HG03575 (cell line): Measurements from ENCODE around the gene KRT80.

Experiments
- ATAC-seq: cut with Tn5 transposase; IDR thresholded peaks from one replicate; pipeline ENCODE4 v1.9.1; 2021; ENCODE audit not compliant: unreplicated experiment, insufficient number of reproducible peaks, low FRiP score; ENCODE audit errors: extremely low read depth

Gene KRT80

DNA sequence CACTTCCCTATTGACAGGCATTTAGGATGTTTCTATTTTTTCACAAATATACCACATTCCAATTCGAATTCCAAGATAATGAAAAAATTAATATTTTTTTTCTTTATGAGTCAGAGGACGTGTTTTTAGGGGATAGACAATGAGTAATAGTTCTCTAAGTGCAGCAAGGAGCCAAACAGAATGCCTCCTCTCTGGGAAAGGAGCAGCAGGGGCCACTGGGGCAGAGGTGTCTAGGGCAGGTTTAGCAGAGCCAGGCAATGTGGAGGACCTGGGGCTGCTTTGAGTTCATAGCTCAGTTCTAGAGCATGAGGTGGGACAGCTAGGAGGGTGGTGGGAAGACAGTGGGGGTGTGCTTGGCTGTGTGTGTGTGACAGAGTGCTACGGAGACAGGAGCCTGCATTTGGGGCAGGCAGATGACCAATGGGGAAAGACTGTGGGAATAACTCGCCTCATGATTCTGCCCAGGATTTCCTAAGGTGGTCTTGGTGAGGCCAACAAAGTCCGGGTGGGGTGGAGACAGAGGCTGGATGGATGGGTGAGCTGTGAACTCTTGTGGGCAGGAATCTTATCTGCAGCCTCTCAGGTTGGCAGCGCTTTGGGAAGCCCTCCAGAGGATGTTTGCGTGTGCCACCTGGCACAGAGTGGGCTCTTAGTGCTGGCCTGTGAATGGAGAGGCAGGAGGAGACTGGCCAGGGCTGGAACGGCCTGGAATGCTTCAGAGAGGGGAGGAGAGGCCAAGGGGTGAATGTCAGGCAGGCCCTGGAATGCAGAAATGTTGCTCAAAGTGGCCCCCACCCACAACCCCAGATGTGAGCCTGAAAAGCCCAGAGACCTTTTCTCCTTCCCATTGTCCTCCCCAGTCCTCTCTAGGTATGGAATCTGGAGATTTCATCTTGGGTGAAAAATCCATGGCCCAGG, 38.8 kb upstream of the KRT80 start:
- no peak for ATAC-seq

DNA sequence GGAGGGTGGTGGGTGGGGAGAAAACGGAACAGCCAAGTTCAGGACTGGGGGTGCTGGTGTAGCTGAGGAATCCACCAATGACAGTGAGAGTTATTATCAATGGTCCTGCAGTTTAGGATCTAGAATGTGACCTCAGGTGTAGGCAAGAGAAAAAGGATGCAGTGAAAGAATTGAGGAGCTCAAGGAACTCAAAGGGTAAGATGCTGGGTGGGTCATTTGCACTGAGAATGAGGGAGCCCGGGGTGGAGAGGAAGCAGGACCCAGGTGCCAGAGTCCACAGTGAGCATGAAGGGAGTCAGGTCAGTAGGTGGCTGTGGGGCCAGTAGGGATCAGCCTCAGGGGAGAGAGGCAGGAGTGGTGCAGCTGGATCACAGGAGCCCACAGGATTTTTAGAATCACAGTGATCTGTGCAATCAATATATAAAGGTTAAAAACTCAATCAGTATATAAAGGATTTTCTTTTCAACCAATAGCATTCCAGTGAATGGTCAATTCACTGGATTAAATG, 38.1 kb upstream of the KRT80 start:
- ATAC-seq, result no peak

DNA sequence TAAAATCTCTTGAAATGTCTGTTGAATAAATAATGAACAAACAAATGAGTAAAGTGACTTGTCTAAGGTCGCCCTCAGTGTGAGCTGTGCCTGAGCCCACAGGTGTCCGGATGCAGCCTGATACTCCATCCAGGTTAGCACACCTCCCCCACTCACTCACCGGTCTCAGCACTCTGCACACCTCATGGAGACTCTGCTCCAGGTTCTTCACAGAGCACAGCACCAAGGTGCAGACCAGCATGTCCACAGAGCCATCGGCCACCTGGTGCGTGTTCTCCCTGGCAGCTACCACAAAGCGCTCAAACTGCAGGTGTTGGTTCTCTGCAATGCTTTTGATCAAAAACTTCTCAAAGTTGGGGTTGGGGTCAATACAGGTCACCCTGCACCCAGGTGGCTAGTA, 37.1 kb upstream of the KRT80 start:
- ATAC-seq, result no peak

DNA sequence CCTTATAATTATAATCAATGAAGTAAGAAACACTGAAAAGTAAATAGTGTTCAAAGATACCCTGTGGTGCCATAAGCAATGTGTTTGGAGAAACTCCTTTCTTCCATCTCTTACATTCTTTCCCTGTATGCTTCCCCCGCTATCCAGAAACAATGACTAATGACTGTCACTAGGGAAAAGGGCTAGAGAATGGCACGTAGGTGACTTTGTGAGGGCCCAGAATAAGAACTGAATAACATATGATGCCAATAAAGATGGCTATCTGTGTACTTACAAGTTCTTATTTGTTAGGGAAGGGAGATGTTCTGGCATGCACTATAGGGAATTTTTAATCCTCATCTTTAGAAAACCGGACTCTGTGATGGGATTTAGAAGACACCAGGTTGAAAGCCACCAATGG, 36.6 kb upstream of the KRT80 start:
- ATAC-seq, result no peak

DNA sequence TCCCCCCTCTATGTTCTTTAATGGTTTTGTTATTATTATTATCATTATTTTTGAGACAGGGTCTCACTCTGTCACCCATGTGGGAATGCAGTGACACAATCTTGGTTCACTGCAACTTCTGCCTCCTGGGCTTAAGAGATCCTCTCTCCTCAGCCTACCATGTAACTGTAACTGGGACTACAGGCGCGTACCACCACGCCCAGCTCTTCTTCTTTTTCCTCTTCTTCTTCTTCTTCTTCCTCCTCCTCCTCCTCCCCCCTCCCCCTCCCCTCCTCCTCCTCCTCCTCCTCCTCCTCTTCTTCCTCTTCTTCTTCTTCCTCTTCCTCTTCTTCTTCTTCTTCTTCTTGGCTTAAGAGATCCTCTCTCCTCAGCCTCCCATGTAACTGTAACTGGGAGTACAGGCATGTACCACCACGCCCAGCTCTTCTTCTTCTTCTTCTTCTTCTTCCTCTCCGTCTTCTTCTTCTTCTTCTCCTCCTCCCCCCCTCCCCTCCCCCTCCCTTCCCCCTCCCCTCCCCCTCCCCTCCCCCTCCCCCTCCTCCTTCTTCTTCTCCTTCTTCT, 35.9 kb upstream of the KRT80 start:
- ATAC-seq, result no peak

DNA sequence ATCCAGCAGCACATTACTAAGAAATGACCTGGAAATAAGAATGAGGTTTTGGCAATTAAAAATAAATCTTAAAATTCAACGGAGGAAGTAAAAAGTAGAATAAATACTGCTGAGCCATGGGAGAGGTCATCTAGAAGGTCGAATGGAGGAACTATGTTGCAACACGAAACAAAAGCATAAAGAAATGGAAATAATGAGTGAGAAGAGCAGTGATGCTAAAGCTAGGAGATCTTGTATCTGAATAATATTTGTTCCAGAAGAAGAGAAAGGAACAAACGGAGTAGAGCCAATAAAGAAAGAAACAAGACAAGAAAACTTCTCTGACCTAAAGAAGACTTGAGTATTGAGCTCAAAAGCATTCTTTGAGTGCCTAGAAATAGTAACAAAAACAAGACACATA, 34.6 kb upstream of the KRT80 start:
- ATAC-seq, result no peak

DNA sequence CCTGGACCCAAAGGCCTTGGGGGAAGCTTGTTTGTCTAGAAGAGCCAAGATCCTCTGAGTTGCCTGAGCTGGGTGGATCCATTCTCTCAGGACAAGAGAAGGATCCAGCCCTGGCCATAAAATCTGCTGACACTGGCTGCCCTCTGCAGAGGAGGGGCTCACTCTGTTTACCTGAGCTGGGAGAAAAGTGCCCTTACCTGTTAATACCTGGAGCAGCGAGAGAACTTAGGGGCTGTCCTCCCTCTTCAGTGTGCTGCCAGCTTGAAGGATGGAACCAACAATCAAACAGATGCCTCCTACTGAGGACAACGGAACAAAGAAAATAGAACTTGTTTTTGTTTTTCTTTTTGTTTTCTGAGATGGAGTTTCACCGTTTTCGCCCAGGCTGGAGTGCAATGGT, 33.9 kb upstream of the KRT80 start:
- ATAC-seq, result no peak

DNA sequence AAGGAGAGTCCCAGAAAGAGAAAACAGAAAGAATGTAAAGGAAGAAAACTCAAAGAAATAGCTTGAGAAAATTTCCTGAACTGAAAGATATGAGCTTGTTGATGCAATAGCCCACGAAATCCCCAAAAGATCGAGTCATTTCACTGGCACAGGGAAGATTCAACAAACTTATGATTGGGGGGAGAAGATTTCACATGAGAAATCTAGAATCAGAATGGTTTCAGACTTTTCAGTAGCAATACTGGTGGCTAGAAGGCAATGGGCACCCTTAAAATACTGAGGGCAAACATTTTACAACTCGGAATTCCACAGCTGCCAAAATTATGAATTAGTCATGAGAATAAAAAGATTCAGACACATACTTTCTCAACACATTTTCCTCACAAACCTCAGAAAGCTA, 32.3 kb upstream of the KRT80 start:
- ATAC-seq, result no peak

DNA sequence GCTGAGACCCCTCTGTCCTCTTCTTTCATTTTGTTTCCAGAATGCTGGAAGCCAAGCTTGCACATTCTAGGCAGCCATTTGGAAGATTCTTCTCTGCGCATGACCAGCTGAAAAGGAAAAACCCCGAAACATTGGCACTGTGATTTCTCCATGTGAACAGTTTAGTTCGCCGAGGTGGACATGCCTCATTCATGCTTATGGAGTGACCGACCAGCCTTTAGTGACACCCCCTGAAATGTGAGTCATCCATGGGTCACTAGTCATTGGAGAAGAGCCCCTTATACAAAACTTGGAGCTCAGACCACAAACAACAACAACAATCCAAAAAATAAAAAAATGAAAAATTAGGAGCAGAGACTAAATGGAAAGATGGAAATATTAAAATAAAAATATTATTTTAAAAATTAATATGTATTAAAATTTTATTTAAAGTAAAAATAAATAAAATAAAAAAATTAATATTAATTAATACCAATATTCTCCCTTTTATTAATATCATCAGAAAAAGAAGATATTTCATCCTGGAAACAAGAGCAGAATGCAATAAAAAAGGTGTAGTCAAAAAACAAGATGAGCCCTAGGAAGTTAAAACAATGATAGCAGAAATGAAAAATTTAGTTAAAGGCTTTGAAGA, 31.7 kb upstream of the KRT80 start:
- ATAC-seq, result no peak

DNA sequence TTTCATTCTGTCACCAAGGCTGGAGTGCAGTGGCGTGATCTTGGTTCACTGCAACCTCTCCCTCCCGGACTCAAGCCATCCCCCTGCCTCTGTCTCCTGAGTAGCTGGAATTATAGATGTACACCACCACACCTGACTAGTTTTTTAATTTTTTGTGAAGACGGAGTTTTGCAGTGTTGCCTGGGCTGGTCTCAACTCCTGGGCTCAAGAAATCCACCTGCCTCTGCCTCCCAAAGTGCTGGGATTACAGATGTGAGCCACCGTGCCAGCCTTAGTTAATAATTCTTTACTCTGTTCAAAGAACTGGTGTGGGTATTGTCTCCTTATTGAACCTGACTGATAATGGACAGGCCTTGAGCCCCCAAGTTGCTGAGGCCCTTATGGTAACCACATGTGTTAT, 30.9 kb upstream of the KRT80 start:
- no peak for ATAC-seq

DNA sequence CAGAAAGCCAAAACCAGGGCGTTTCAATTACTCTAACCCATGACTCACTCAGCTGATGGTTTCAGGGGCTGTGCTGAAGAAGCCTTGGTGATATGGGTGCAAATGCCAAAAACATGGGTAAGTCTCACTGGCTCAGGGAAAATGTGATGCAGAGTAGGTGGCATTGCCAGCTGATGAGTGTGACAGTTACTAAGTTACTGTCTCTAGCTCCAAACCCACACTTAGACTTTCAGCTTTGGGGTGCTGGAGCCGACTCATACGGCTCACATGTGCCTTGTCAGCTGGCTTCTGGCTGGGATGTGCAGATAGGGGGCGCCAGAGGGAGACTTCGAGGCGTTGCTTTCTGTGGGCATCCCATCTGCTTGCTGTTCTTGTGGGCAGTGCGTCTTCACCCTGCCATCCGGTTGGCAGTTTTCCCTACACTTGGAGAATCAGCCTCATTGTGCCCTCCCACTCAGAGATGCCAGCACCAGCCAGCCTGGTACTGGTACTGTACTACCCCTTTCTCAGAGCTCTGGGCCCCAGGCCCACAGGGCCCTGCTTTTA, 30.2 kb upstream of the KRT80 start:
- no peak for ATAC-seq

DNA sequence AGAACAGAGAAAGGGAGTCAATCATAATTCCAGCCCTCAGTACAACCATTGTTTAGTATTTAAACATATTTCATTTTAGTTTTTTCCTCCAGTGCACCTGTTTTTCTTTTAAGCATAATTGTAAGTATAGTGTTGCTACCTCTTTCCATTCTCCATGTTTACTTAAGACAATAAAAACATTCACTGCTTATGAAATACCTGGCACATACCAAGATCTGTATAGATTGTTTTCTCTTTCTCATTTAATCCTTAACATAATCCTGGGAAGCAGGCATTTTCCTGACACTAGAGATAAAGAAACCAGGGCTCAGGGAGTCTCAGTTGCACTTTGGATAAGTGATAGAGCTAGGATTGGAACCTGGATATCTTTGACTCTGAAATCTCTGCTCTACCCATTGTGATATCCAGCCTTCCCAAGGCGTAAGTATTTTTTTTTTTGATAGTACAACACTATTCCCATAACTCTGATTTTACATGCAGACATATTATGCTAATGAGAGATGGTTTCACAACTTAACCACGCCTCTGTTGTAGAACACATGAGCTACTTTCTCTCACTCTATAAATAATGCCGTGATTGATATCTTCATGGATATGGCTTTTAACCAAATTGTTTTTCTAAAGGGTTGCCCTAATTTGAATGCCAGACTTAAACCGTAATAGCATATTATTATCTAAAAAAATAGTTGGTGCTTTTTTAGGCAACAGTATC, 29.4 kb upstream of the KRT80 start:
- no peak for ATAC-seq

DNA sequence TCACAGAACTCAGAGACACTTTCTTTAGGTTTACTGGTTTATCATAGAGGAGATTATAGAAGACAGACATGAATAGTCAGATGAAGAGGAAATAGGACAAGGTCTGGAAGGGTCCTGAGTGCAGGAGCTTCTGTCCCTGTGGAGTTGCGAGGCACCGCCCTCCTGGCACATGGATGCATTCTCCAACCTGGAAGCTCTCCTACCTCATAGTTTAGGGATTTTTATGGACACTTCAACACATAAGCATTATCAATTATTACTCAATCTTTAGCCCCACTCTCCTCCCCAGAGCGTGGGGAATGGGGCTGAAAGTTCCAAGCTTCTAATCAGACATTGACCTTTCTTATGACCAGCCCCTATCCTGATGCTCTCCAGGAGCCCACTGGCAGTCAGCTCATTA, 28.7 kb upstream of the KRT80 start:
- no peak for ATAC-seq

DNA sequence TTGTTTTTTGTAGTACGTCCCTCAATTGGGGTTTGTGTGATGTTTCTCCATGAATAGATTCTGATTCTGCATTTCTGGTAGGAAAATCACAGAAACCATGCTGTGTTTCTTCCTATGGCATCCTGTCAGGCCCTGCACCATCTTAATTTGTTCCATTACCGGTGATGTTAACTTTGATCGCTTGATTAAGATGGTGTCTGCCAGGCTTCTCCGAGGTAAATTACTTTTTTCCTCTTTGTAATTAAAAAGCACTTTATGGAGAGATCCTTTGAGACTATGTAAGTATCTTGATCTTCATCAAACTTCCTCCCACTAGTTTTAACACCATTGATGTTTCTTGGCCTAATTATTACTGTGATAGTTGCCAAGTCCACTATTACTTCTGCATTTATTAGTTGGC, 26.2 kb upstream of the KRT80 start:
- ATAC-seq, result no peak

DNA sequence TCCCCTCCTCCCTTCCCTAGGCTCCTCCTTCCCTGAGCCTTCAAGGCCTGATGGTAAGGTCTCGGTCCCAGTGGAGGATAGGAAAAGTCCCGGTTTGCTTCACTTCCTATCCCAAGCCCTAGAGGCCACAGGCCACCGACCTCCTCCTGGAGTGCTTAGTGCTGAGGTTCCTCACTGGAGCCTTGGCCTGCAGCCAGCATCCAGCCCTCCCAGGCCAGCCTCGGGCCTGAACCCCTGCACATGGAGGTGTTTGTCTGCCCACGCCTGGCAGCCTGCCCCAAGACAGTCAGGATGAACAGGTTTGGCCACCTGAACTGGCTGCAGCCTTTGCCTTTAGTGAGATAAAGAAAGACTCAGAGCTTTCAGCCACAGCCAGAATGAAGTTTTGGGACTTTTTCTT, 25.4 kb upstream of the KRT80 start:
- no peak for ATAC-seq

DNA sequence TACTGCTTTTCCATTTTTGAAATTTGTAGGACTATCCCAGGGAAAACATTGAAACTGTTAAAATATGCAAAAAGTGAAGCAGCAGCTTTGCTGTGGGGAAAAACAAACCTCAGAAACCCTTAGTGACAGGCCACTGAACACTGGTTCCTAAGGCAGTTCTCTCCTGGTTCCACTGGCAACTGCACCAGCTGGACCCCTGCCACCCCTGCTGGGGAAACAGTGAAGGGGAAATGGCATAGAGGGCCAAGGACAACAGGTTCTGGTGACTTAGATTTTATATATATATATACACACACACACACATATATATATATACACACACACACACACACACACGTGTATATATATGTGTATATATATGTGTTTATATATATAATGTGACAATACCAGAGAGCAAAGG, 25.0 kb upstream of the KRT80 start:
- no peak for ATAC-seq

DNA sequence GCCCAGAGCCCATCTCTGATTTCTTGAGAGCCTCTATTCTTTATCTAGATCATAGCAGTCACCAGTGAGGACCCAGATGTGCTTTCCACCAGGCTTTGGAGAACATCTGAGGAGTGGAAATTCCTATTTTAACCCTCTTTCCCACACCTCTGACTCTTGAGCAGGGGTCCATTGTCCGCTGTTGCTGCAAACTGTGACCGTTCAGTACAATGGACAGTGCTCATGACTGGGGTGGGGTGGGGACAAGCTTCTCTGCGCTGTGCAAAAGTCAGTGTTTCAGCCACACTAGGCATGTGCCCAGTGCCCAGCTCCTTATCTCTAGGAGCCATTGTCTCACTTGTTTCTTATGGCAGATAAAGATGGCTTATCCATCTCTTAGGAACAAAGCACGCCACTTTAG, 24.3 kb upstream of the KRT80 start:
- no peak for ATAC-seq

DNA sequence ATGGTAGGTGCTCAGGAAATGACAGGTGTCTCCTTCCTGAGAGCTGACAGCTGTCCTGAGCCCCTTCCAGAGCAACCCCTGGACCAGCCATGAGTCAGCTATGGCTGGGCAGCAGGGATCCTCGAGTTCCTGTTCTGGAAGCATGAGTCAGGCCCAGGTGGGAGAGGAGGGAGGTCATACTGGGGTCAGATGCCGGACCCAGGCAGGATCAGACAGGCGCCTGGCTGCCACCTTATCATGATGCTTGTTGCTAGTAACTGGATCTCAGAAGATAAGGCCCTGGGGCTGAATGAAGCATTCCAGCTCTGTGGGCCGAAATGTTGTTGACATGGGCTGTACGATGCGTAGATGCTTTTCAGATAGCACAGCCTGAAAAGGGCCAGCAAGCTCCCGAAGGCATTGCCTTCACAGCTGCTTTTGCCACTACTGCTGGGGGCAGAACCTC, 23.8 kb upstream of the KRT80 start:
- ATAC-seq, result no peak

DNA sequence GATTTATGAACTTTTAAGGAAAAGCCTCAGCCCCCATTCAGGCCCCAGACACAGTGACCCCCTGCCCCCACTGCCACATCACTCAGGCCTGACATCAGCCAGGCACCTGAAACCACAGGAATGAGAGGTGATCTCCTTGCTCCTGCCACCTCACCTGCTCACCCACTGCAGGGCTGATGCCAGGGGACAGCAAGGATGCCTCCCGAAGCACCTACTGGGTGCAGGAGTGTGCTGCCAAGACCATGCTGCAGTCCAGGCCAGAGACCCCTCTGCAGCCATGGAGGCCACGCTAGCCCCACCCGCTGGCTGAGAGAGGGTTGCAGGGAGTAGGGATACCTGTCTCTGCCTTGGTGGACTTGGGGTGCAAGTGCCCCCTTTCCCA, 22.6 kb upstream of the KRT80 start:
- no peak for ATAC-seq
